ACC112 (cell line): ENCODE results near the gene TFAP2D.

Source experiments
- H2AFZ ChIP-seq: fragments of 200-600 bp; sonication (generic); one replicate; pipeline ENCODE4 v1.6.0; 2017; ENCODE audit warnings: antibody characterized with exemption, low read length; ENCODE audit not compliant: unreplicated experiment
- H3K27ac ChIP-seq: fragments of 200-600 bp; sonication (generic); 2 replicates; pipeline ENCODE4 v1.5.1; 2014; ENCODE audit warnings: low read depth, mild to moderate bottlenecking, antibody characterized with exemption, low read length, moderate library complexity
- H3K27me3 ChIP-seq: fragments of 200-600 bp; sonication (generic); 2 replicates; pipeline ENCODE4 v1.6.1; 2014; ENCODE audit warnings: mild to moderate bottlenecking, antibody characterized with exemption, low read length, moderate library complexity, mixed read lengths; ENCODE audit not compliant: insufficient read depth
- H3K36me3 ChIP-seq: fragments of 200-600 bp; sonication (generic); 2 replicates; pipeline ENCODE4 v1.6.1; 2016; ENCODE audit warnings: mild to moderate bottlenecking, antibody characterized with exemption, low read length, moderate library complexity, mixed read lengths; ENCODE audit not compliant: insufficient read depth
- H3K4me1 ChIP-seq: fragments of 200-600 bp; sonication (generic); one replicate; pipeline ENCODE4 v1.6.1; 2016; ENCODE audit warnings: low read length, mixed read lengths; ENCODE audit not compliant: insufficient read depth, unreplicated experiment, control insufficient read depth
- H3K4me3 ChIP-seq: fragments of 200-600 bp; sonication (generic); 2 replicates; pipeline ENCODE4 v1.5.1; 2014; ENCODE audit warnings: mild to moderate bottlenecking, low read depth, low read length
- H3K79me2 ChIP-seq: fragments of 200-600 bp; sonication (generic); one replicate; pipeline ENCODE4 v1.6.0; 2016; ENCODE audit warnings: low read length; ENCODE audit not compliant: control insufficient read depth, unreplicated experiment, insufficient read depth

The TFAP2D gene

DNA sequence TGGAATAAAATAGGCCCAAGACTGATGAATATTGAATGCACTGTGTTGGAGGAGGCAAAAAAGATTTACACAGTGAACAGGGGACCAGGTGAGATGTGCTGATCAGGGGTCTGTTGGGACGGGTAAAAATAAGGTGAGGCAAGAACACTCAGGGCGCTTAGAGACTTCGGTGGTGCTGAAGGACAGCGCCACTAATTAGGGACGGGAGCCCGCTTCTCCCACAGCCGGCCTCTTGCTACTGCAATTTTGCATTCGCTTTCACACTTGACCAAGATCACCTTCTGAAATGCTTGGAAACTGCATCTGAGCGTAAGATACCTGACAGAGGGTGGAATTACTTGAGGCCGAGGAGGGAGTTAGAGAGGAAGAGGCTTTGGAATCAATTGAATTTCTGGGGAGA is 7.3 kb downstream of the TFAP2D start:
- H2AFZ ChIP-seq = no peak overlapping the region
- no peak overlapping the region for H3K27ac ChIP-seq
- H3K36me3 ChIP-seq = no peaks in the 10 kb centered on the region
- no peaks in the 10 kb centered on the region for H3K4me1 ChIP-seq
- H3K27me3 ChIP-seq = peaks cover 84% of the 10 kb centered on the region
- H3K79me2 ChIP-seq = no peaks in the 10 kb centered on the region
- no peak overlapping the region for H3K4me3 ChIP-seq

DNA sequence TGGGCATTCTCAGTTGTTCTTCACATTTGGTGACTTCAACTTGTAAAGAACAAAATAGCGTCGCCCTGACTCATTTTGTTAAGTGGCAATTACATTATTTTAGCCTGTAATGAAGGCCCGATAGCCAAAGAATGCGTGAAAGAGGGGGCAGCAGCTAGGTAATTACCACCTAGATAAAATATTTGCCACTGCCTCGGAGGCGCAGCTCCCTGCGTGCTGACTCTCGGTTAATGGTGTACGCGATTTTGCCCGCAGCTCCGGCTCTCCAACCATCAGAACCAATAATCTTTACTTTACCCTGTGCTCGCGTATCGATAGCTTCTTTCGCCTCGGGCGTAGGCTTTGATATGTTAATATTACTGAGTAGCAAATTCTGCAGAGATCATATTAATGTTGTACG is 8.7 kb downstream of the TFAP2D start:
- H3K36me3 ChIP-seq = no peaks in the 10 kb centered on the region
- H3K4me1 ChIP-seq = no peaks in the 10 kb centered on the region
- no peaks in the 10 kb centered on the region for H3K79me2 ChIP-seq
- H3K4me3 ChIP-seq = no peak overlapping the region
- no peak overlapping the region for H2AFZ ChIP-seq
- H3K27ac ChIP-seq = no peak overlapping the region
- H3K27me3 ChIP-seq = peaks cover 82% of the 10 kb centered on the region

DNA sequence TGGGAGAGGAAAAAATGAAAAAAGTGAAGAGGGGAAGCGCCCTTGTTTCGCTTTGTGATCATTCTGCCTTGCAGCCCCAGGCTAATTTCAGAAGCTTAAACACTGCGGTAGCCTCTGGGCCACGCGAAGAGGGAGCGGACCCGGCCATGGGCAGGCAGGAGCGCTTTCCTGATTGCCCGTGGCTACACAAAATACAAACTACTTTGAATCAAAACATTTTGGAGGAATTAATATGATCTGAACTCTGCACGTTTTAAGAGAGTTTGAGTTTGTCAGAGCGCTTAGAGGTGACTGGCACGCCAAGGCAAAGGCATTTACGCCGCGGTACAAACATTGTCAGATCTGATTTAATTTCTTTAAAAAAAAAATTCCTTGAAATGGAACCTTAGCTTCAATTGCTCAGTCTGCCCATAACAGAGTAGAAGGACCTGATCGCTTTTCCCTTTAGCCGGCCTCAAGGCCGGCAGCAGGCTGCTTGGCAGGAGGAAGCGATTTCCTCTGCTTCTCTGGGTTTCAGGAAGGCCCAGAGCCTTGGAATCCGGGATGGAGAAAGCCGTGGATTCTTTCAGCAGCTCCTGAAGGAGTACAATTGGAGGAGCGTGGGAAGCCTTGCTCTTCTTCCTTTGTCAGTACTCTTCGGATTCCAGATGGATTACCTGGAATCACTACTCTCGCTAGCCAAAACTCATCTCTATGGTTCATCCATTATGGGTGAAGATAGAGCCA is 9.7 kb downstream of the TFAP2D start:
- Histone ChIP-seq H3K27ac (no peak overlapping the region), H3K4me3 (no peak overlapping the region), H3K4me1 (no peaks in the 10 kb centered on the region), H3K27me3 (peaks cover 76% of the 10 kb centered on the region), H2AFZ (no peak overlapping the region), H3K36me3 (no peaks in the 10 kb centered on the region), H3K79me2 (no peaks in the 10 kb centered on the region)

DNA sequence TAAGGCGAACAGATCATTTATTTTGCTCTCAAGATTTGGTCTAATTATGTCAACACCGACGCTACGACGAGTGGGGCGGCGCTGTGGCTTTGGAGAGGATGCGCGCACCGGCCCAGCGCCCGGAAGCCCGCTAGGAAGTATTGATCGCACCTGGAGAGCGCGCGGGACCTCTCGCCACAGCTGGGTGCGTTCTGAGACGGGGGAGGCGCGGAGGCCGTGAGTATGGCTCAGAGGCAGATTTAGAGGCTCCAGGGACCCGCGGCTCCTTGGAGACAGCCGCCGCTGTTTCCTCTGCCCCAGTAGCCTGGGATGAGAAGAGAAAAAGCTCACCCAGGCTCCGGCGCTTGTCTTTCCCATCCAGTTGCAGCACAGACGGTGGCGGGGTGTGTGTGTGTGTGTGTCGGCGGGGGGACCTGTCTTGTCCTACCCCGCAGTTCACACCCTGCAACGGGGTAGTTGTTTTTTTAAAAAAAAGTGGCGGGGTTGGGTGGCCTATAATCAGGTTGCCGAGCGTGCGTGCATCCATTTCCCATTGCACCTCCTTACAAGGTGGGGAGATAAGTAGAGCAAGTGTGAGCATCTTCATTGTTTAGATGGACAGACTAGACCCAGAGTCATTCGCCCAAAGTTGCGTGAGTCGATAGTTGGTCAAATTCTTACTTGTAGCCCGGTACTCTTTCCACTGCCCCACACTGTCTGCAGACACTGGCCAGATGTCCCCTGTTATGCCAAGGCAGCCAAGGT is 11.2 kb downstream of the TFAP2D start:
- H3K4me3 ChIP-seq = no peak overlapping the region
- H2AFZ ChIP-seq = no peak overlapping the region
- no peaks in the 10 kb centered on the region for H3K79me2 ChIP-seq
- H3K27me3 ChIP-seq = peaks cover 72% of the 10 kb centered on the region
- H3K27ac ChIP-seq = no peak overlapping the region
- H3K36me3 ChIP-seq = no peaks in the 10 kb centered on the region
- no peaks in the 10 kb centered on the region for H3K4me1 ChIP-seq

DNA sequence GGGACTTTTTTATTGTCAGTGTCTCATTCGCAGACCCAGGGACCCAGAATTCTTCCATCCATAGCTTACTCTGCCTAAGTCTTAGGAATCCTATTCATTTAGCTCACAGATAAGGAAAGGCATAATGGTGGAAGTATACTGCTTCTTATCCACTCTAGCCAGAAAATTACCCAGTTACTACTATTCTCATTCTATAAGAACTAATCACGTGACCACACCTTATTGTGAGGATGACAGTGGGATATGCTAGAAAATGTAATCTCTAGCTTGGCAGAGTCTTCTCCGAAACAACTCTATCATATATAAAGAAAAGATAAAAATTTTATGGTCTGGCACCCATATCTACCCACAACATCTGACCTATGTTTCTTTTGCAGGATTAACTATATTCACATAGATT is 21.2 kb downstream of the TFAP2D start:
- Histone ChIP-seq H3K4me1 (no peaks in the 10 kb centered on the region), H2AFZ (no peak overlapping the region), H3K4me3 (no peak overlapping the region), H3K36me3 (no peaks in the 10 kb centered on the region), H3K27ac (no peak overlapping the region), H3K79me2 (no peaks in the 10 kb centered on the region), H3K27me3 (no peaks in the 10 kb centered on the region)

DNA sequence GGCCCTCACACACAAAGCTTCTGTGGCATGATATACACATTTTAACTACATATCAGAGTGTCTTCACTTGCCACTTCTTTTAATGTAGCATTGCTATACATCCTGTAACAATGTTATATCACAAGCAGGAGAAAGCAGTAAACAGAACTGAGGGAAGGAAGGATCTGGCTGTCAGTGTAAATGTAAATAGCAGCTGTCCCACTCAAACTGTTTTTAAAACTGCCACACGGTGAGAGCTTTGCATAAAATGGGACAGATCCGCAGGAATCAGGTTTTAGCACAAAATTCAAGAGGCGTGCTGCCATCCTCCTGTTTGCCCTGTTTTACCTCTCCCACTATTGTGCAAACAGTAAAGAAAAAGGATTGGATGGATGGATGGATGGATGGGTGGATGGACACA is 28.8 kb downstream of the TFAP2D start:
- Histone ChIP-seq H3K4me3 (no peak overlapping the region), H3K27me3 (no peaks in the 10 kb centered on the region), H3K27ac (no peak overlapping the region), H3K4me1 (no peaks in the 10 kb centered on the region), H3K36me3 (no peaks in the 10 kb centered on the region), H3K79me2 (no peaks in the 10 kb centered on the region), H2AFZ (no peak overlapping the region)

DNA sequence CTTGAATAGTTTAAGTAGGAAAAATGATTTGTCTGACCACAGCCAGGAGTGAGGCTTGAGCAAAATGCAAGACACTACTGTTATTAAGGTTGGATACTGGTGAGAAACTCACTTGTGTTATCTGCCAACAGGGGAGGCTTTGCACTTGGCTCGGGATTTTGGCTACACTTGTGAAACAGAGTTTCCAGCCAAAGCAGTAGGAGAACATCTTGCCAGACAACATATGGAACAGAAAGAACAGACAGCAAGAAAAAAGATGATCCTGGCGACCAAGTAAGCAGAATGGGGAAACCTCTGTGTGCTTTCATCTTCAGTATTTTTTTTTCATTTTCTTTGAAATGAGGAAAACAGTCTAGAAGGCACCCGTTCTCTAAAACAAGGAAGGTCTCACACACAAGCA is 31.6 kb downstream of the TFAP2D start:
- Histone ChIP-seq H3K27me3 (peaks cover 4% of the 10 kb centered on the region; the same call in 1 of the 2 replicates), H2AFZ (no peak overlapping the region), H3K79me2 (no peaks in the 10 kb centered on the region), H3K4me1 (no peaks in the 10 kb centered on the region), H3K4me3 (no peak overlapping the region), H3K27ac (no peak overlapping the region), H3K36me3 (no peaks in the 10 kb centered on the region)

DNA sequence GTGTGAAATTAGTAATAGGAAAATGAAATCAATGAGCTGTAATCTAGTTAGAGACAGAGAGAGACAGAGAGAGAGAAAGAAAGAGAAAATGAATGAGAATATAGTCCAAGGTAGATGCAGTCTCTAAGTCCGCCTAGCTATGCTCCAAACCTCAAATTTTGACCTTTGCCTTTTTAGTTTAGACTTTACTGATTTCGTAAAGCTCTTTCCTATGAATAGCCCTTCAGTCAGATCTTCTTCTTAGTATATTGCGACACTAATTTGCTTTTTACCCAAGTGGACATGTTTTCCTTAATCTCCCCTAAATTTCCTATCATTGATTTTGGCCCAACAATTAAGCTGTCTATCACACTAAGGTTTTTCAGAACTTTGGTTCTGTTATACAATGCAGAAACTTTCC is 49.5 kb downstream of the TFAP2D start:
- no peak overlapping the region for H3K4me3 ChIP-seq
- no peaks in the 10 kb centered on the region for H3K27me3 ChIP-seq
- no peaks in the 10 kb centered on the region for H3K79me2 ChIP-seq
- no peak overlapping the region for H3K27ac ChIP-seq
- H2AFZ ChIP-seq = no peak overlapping the region
- H3K36me3 ChIP-seq = no peaks in the 10 kb centered on the region
- no peaks in the 10 kb centered on the region for H3K4me1 ChIP-seq

DNA sequence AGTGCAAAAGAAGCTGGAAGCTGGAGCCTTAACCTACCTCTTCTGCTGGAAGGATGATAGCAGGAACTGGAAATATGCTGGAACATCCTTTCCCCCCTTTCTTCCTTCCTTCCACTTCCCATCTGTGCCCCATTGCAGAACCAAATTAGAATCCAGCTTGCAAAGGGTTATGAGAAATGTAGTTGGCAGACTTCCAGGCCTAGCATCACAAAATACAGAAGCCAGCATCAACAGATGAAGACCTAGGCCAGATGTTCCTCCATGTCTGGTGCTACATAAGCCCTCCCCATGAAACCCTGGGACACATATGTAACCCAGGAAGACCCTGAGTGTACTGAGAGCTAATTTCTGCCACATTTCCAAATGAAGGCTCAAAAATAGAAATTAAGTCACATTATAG is 65.4 kb downstream of the TFAP2D start:
- no peaks in the 10 kb centered on the region for H3K4me1 ChIP-seq
- no peak overlapping the region for H3K4me3 ChIP-seq
- H3K36me3 ChIP-seq = no peaks in the 10 kb centered on the region
- no peaks in the 10 kb centered on the region for H3K79me2 ChIP-seq
- H3K27me3 ChIP-seq = no peaks in the 10 kb centered on the region
- no peak overlapping the region for H3K27ac ChIP-seq
- no peak overlapping the region for H2AFZ ChIP-seq

DNA sequence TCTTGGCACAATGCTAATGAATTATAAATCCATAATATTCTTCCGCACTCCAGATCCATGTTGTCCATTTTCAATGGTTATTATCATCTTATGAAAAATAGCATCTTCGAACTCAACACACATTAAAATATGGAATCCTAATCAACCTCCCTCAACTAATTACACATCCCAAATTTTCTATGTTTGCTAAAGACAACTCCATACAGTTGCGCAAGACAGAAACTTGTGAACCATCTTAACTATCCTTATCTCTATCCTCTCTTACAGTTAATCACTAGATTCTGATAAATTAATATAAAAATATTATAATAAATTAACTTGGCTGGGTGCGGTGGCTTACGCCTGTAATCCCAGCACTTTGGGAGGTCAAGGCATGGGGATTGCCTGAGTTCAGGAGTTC is 67.1 kb downstream of the TFAP2D start:
- Histone ChIP-seq H3K27me3 (no peaks in the 10 kb centered on the region), H3K79me2 (no peaks in the 10 kb centered on the region), H2AFZ (no peak overlapping the region), H3K27ac (no peak overlapping the region), H3K4me3 (no peak overlapping the region), H3K36me3 (no peaks in the 10 kb centered on the region), H3K4me1 (no peaks in the 10 kb centered on the region)

DNA sequence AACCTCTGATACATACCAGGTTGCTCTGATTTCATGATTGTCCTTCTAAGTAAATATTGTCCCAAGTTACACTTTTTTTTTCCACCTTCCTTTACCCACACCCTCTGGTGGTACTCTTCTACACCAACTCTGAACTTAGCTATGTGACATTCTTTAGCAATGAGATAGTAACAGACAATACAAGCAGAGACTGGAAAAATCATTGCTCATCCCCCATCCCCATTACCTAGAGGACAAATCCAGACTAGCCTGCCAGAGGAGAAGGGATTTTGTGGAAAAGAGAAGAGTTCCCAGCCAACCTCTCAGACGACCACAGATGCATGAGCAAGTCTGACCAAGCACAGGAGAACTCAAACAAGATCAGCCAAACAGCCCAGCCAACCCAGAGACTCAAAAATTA is 72.6 kb downstream of the TFAP2D start:
- H3K27ac ChIP-seq = no peak overlapping the region
- no peaks in the 10 kb centered on the region for H3K27me3 ChIP-seq
- H3K4me1 ChIP-seq = no peaks in the 10 kb centered on the region
- no peaks in the 10 kb centered on the region for H3K36me3 ChIP-seq
- H3K4me3 ChIP-seq = no peak overlapping the region
- H2AFZ ChIP-seq = no peak overlapping the region
- no peaks in the 10 kb centered on the region for H3K79me2 ChIP-seq
